ENCODE measurements around the gene ATP4B.

DNA sequence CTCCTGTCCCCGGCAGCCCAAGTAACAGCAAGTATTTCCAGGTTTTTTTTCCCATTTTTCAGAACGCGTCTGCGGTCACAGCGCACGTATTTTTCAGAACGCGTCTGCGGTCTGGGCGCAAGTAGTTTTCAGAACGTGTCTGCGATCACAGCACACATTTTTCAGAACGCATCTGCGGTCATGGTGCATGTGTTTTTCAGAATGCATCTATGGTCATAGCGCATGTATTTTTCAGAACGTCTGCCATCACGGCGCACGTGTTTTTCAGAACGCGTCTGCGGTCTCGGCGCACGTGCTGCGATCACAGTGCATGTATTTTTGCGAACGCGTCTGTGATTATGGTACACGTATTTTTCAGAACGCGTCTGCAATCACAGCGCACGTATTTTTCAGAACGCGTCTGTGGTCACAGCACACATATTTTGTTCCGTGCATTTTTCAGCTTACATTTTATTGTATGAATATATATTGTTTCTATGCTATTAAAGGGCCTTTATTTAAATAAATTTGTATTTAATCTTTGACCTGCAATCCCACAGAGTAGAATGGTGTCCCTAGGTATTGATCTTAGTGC lies 19.7 kb downstream of the ATP4B start:
- no peak for TF ChIP-seq CTCF (IDR thresholded peaks at IDR 0.05 in 2 of 3, conservative IDR thresholded peaks at IDR 0.05 in 1 of 3; ENCODE audit: borderline replicate concordance in 1 of 3, insufficient read depth in 1 of 3, low read depth in 2 of 3, low read length in 2 of 3)
- TF ChIP-seq YY1 (IDR thresholded peaks at IDR 0.05; ENCODE audit: extremely low read depth, insufficient replicate concordance, low read depth, low read length): no peak
- TF ChIP-seq POLR2A (IDR thresholded peaks at IDR 0.05; ENCODE audit: borderline replicate concordance, extremely low read depth, insufficient read depth, insufficient read length): no peak
- TF ChIP-seq EZH2 (IDR thresholded peaks at IDR 0.05): no peak
- TF ChIP-seq SP1 (IDR thresholded peaks at IDR 0.05; ENCODE audit: low read depth): no peak
- no peak for TF ChIP-seq FOSL1 (IDR thresholded peaks at IDR 0.05; ENCODE audit: low read depth)
- TF ChIP-seq SIN3A (IDR thresholded peaks at IDR 0.05; ENCODE audit: low read depth): no peak
- TF ChIP-seq EZH2phosphoT487 (IDR thresholded peaks at IDR 0.05; ENCODE audit: borderline replicate concordance): no peak
- no peak for TF ChIP-seq CBX3 (IDR thresholded peaks at IDR 0.05; ENCODE audit: low read depth)
- no peak for TF ChIP-seq TCF7L2 (IDR thresholded peaks at IDR 0.05; ENCODE audit: borderline replicate concordance, extremely low read depth, insufficient read depth, insufficient read length)
- no peak for TF ChIP-seq ZNF274 (IDR thresholded peaks at IDR 0.05; ENCODE audit: low read depth, low read length)
- TF ChIP-seq, protein P1, sequence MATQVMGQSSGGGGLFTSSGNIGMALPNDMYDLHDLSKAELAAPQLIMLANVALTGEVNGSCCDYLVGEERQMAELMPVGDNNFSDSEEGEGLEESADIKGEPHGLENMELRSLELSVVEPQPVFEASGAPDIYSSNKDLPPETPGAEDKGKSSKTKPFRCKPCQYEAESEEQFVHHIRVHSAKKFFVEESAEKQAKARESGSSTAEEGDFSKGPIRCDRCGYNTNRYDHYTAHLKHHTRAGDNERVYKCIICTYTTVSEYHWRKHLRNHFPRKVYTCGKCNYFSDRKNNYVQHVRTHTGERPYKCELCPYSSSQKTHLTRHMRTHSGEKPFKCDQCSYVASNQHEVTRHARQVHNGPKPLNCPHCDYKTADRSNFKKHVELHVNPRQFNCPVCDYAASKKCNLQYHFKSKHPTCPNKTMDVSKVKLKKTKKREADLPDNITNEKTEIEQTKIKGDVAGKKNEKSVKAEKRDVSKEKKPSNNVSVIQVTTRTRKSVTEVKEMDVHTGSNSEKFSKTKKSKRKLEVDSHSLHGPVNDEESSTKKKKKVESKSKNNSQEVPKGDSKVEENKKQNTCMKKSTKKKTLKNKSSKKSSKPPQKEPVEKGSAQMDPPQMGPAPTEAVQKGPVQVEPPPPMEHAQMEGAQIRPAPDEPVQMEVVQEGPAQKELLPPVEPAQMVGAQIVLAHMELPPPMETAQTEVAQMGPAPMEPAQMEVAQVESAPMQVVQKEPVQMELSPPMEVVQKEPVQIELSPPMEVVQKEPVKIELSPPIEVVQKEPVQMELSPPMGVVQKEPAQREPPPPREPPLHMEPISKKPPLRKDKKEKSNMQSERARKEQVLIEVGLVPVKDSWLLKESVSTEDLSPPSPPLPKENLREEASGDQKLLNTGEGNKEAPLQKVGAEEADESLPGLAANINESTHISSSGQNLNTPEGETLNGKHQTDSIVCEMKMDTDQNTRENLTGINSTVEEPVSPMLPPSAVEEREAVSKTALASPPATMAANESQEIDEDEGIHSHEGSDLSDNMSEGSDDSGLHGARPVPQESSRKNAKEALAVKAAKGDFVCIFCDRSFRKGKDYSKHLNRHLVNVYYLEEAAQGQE (IDR thresholded peaks at IDR 0.05; ENCODE audit: low read depth): no peak
- TF ChIP-seq JUND (IDR thresholded peaks at IDR 0.05): no peak
